Measurements from ENCODE around the gene TMEM187.

The TMEM187 gene

GRCh38 chrX:153974726-153975286 lies 2.3 kb downstream of the TMEM187 start:
- TF ChIP-seq EP300 (IDR thresholded peaks at IDR 0.05; ENCODE audit: borderline replicate concordance) (no peak), MAX (IDR thresholded peaks at IDR 0.05) (no peak), RAD21 (IDR thresholded peaks at IDR 0.05; ENCODE audit: low read depth) (no peak), FOXM1 (IDR thresholded peaks at IDR 0.05; ENCODE audit: borderline replicate concordance, low read depth) (no peak), TEAD4 (IDR thresholded peaks at IDR 0.05) (no peak), CREB1 (IDR thresholded peaks at IDR 0.05; ENCODE audit: low read depth) (no peak)

GRCh38 chrX:153981231-153981630 lies 8.7 kb downstream of the TMEM187 start:
- TF ChIP-seq CREB1 (IDR thresholded peaks at IDR 0.05; ENCODE audit: low read depth) (no peak), CEBPB (IDR thresholded peaks at IDR 0.05) (no peak), MAX (IDR thresholded peaks at IDR 0.05) (no peak), TEAD4 (IDR thresholded peaks at IDR 0.05) (no peak), FOXM1 (IDR thresholded peaks at IDR 0.05; ENCODE audit: borderline replicate concordance, low read depth) (no peak), YY1 (IDR thresholded peaks at IDR 0.05; ENCODE audit: low read depth) (no peak), EP300 (IDR thresholded peaks at IDR 0.05; ENCODE audit: borderline replicate concordance) (no peak), USF1 (IDR thresholded peaks at IDR 0.05) (no peak), ZBTB7A (IDR thresholded peaks at IDR 0.05; ENCODE audit: low read depth) (no peak), EGR1 (IDR thresholded peaks at IDR 0.05) (no peak), TAF1 (IDR thresholded peaks at IDR 0.05; ENCODE audit: low read depth) (no peak), REST (IDR thresholded peaks at IDR 0.05; ENCODE audit: low read depth) (no peak), NFIC (IDR thresholded peaks at IDR 0.05) (no peak), TCF12 (IDR thresholded peaks at IDR 0.05; ENCODE audit: low read depth) (no peak), RAD21 (IDR thresholded peaks at IDR 0.05; ENCODE audit: low read depth) (no peak)

GRCh38 chrX:153981771-153982533 lies 9.4 kb downstream of the TMEM187 start:
- TF ChIP-seq NFIC (IDR thresholded peaks at IDR 0.05): no peak
- no peak for TF ChIP-seq EP300 (IDR thresholded peaks at IDR 0.05; ENCODE audit: borderline replicate concordance)
- no peak for TF ChIP-seq CEBPB (IDR thresholded peaks at IDR 0.05)
- TF ChIP-seq TEAD4 (IDR thresholded peaks at IDR 0.05): no peak
- no peak for TF ChIP-seq EGR1 (IDR thresholded peaks at IDR 0.05)
- TF ChIP-seq ZBTB7A (IDR thresholded peaks at IDR 0.05; ENCODE audit: low read depth): no peak
- no peak for TF ChIP-seq REST (IDR thresholded peaks at IDR 0.05; ENCODE audit: low read depth)
- no peak for TF ChIP-seq USF1 (IDR thresholded peaks at IDR 0.05)
- no peak for TF ChIP-seq CREB1 (IDR thresholded peaks at IDR 0.05; ENCODE audit: low read depth)
- no peak for TF ChIP-seq FOXM1 (IDR thresholded peaks at IDR 0.05; ENCODE audit: borderline replicate concordance, low read depth)
- no peak for TF ChIP-seq MAX (IDR thresholded peaks at IDR 0.05)
- no peak for TF ChIP-seq RAD21 (IDR thresholded peaks at IDR 0.05; ENCODE audit: low read depth)
- no peak for TF ChIP-seq YY1 (IDR thresholded peaks at IDR 0.05; ENCODE audit: low read depth)

GRCh38 chrX:153983321-153983801 lies 10.8 kb downstream of the TMEM187 start:
- TF ChIP-seq ZBTB7A (IDR thresholded peaks at IDR 0.05; ENCODE audit: low read depth): no peak
- TF ChIP-seq EP300 (IDR thresholded peaks at IDR 0.05; ENCODE audit: borderline replicate concordance): no peak
- TF ChIP-seq USF1 (IDR thresholded peaks at IDR 0.05): no peak
- no peak for TF ChIP-seq TCF12 (IDR thresholded peaks at IDR 0.05; ENCODE audit: low read depth)
